Loucy (cell line): ENCODE measurements around the gene LHFPL3.

Experiments
- H2AFZ ChIP-seq: fragments of 200-600 bp; sonication (generic); 2 replicates; pipeline ENCODE4 v1.6.0; 2016; ENCODE audit warnings: antibody characterized with exemption, mild to moderate bottlenecking, low read length, moderate library complexity
- H3F3A ChIP-seq: fragments of 200-600 bp; 2 replicates; pipeline ENCODE4 v1.6.0; 2016; ENCODE audit warnings: antibody characterized with exemption, low read depth, mild to moderate bottlenecking
- H3K27me3 ChIP-seq: fragments of 200-600 bp; sonication (generic); 2 replicates; pipeline ENCODE4 v1.6.1; 2014; ENCODE audit warnings: low read length, mild to moderate bottlenecking; ENCODE audit not compliant: insufficient read depth, poor library complexity, severe bottlenecking
- H3K36me3 ChIP-seq: fragments of 200-600 bp; sonication (generic); 2 replicates; pipeline ENCODE4 v1.6.1; 2016; ENCODE audit warnings: low read length; ENCODE audit not compliant: insufficient read depth
- H3K4me1 ChIP-seq: fragments of 200-600 bp; sonication (generic); 2 replicates; pipeline ENCODE4 v1.5.1; 2014; ENCODE audit warnings: low read length, mild to moderate bottlenecking; ENCODE audit not compliant: insufficient read depth, poor library complexity, severe bottlenecking
- H3K4me2 ChIP-seq: fragments of 200-600 bp; sonication (generic); 2 replicates; pipeline ENCODE4 v1.6.0; 2014; ENCODE audit warnings: antibody characterized with exemption, low read length, low read depth, mild to moderate bottlenecking; ENCODE audit not compliant: poor library complexity, severe bottlenecking
- H3K4me3 ChIP-seq: fragments of 200-600 bp; sonication (generic); 2 replicates; pipeline ENCODE4 v1.5.1; 2014; ENCODE audit warnings: low read length, mild to moderate bottlenecking, mixed read lengths; ENCODE audit not compliant: poor library complexity, severe bottlenecking
- H3K79me2 ChIP-seq: fragments of 200-600 bp; sonication (generic); 2 replicates; pipeline ENCODE4 v1.6.1; 2014; ENCODE audit warnings: low read length; ENCODE audit not compliant: insufficient read depth
- H3K9ac ChIP-seq: fragments of 200-600 bp; sonication (generic); 2 replicates; pipeline ENCODE4 v1.6.0; 2014; ENCODE audit warnings: mild to moderate bottlenecking, low read depth, low read length, moderate library complexity; ENCODE audit not compliant: poor library complexity, severe bottlenecking
- H3K9me2 ChIP-seq: fragments of 200-600 bp; sonication (generic); replicated peaks from 2 replicates; pipeline ENCODE4 v1.6.1; 2016; ENCODE audit warnings: low read depth, low read length, mixed read lengths
- H3K9me3 ChIP-seq: fragments of 200-600 bp; sonication (generic); 2 replicates; pipeline ENCODE4 v1.6.1; 2014; ENCODE audit warnings: mild to moderate bottlenecking, antibody characterized with exemption, low read length, low read depth; ENCODE audit not compliant: insufficient read depth
- H4K20me1 ChIP-seq: fragments of 200-600 bp; sonication (generic); 2 replicates; pipeline ENCODE4 v1.6.0; 2014; ENCODE audit warnings: antibody characterized with exemption, low read length, mild to moderate bottlenecking; ENCODE audit not compliant: insufficient read depth, poor library complexity, severe bottlenecking
- EZH2phosphoT487 ChIP-seq: fragments of 200-600 bp; IDR thresholded peaks from 2 replicates; pipeline ENCODE4 v1.6.1; 2018; ENCODE audit warnings: antibody characterized with exemption, mild to moderate bottlenecking, moderate library complexity, borderline replicate concordance
- TF ChIP-seq, protein P1 (sequence below): fragments of 200-600 bp; sonication (generic); conservative IDR thresholded peaks from 2 replicates; pipeline ENCODE4 v1.5.1; 2014; ENCODE audit warnings: mild to moderate bottlenecking, antibody characterized with exemption, low read length

LHFPL3 gene

DNA sequence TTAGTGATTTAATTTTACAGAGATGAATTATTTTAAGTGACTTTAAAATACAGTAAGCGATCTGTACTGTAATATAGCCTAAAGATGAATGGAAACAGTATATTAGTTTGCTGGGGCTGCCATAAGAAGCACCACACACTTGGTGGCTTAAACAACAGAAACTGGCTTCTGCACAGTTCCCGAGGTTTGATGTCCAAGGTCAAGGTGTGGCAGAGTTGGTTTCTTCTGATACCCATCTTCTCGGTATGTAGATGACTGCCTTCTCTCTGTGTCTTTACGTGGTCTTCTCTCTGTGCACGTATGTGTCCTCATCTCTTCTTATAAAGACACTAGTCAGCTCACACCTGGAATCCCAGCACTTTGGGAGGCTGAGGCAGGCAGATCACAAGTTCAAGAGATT, 621.6 kb downstream of the LHFPL3 start:
- Histone ChIP-seq H3K36me3 (no peaks in the 10 kb centered on the region), H3K79me2 (no peaks in the 10 kb centered on the region), H3K9ac (no peak overlapping the region), H3K9me2 (no peaks in the 10 kb centered on the region), H3K27me3 (no peaks in the 10 kb centered on the region), H3F3A (no peaks in the 10 kb centered on the region), H3K4me2 (no peak overlapping the region), H3K4me3 (no peak overlapping the region), H3K9me3 (no peaks in the 10 kb centered on the region), H4K20me1 (no peaks in the 10 kb centered on the region), H2AFZ (no peak overlapping the region), H3K4me1 (peaks cover 15% of the 10 kb centered on the region)
- no peak for TF ChIP-seq EZH2phosphoT487
- TF ChIP-seq, protein P1, sequence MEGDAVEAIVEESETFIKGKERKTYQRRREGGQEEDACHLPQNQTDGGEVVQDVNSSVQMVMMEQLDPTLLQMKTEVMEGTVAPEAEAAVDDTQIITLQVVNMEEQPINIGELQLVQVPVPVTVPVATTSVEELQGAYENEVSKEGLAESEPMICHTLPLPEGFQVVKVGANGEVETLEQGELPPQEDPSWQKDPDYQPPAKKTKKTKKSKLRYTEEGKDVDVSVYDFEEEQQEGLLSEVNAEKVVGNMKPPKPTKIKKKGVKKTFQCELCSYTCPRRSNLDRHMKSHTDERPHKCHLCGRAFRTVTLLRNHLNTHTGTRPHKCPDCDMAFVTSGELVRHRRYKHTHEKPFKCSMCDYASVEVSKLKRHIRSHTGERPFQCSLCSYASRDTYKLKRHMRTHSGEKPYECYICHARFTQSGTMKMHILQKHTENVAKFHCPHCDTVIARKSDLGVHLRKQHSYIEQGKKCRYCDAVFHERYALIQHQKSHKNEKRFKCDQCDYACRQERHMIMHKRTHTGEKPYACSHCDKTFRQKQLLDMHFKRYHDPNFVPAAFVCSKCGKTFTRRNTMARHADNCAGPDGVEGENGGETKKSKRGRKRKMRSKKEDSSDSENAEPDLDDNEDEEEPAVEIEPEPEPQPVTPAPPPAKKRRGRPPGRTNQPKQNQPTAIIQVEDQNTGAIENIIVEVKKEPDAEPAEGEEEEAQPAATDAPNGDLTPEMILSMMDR: no peak

- Histone ChIP-seq H3F3A (no peaks in the 10 kb centered on the region), H3K9ac (no peak overlapping the region), H3K36me3 (no peaks in the 10 kb centered on the region), H3K79me2 (no peaks in the 10 kb centered on the region), H4K20me1 (no peaks in the 10 kb centered on the region), H3K4me1 (peaks cover 8% of the 10 kb centered on the region), H3K27me3 (no peaks in the 10 kb centered on the region), H3K4me2 (no peak overlapping the region), H2AFZ (no peak overlapping the region), H3K4me3 (no peak overlapping the region), H3K9me2 (no peaks in the 10 kb centered on the region), H3K9me3 (no peaks in the 10 kb centered on the region)
- TF ChIP-seq, protein P1: no peak
- TF ChIP-seq EZH2phosphoT487: no peak
These were observed 622.4 kb downstream of the LHFPL3 start for GRCh38 chr7:104950754-104951153.

- no peak overlapping the region for H2AFZ ChIP-seq
- H4K20me1 ChIP-seq: no peaks in the 10 kb centered on the region
- H3K4me3 ChIP-seq: no peak overlapping the region
- no peaks in the 10 kb centered on the region for H3K36me3 ChIP-seq
- H3K4me2 ChIP-seq: no peak overlapping the region
- H3K9me3 ChIP-seq: no peaks in the 10 kb centered on the region
- H3F3A ChIP-seq: no peaks in the 10 kb centered on the region
- H3K79me2 ChIP-seq: no peaks in the 10 kb centered on the region
- no peaks in the 10 kb centered on the region for H3K27me3 ChIP-seq
- peaks cover 6% of the 10 kb centered on the region for H3K4me1 ChIP-seq
- TF ChIP-seq, protein P1: no peak
- TF ChIP-seq EZH2phosphoT487: no peak
- H3K9ac ChIP-seq: no peak overlapping the region
- H3K9me2 ChIP-seq: no peaks in the 10 kb centered on the region
These were observed 623.1 kb downstream of the LHFPL3 start for GRCh38 chr7:104951546-104951945.
